HG02885 (cell line): ENCODE data around the gene RTP2.
"Not testable (repeated sequence)": the region's sequence is repeated elsewhere in the genome, so short reads cannot be mapped to it uniquely, and the experiment has no call there.

Source experiments
- ATAC-seq: cut with Tn5 transposase; IDR thresholded peaks from one replicate; pipeline ENCODE4 v1.9.1; 2021; ENCODE audit warnings: mild to moderate bottlenecking; ENCODE audit not compliant: unreplicated experiment, poor library complexity

Gene RTP2

GRCh38 chr3:187717572-187717971, 15.2 kb upstream of the RTP2 start:
- ATAC-seq, result no peak

GRCh38 chr3:187714404-187714979, 12.1 kb upstream of the RTP2 start:
- ATAC-seq, result peak; percentile 91

- ATAC-seq, result no peak
Observed at GRCh38 chr3:187713504-187713903, 11.1 kb upstream of the RTP2 start.

GRCh38 chr3:187709155-187709554, 6.8 kb upstream of the RTP2 start:
- no peak for ATAC-seq

- no peak for ATAC-seq
Observed at GRCh38 chr3:187708696-187709095, 6.3 kb upstream of the RTP2 start.

GRCh38 chr3:187706971-187707370, 4.6 kb upstream of the RTP2 start:
- ATAC-seq, result no peak

- no peak for ATAC-seq
Observed at GRCh38 chr3:187705164-187705563, 2.8 kb upstream of the RTP2 start.

GRCh38 chr3:187700249-187700648, 2.1 kb downstream of the RTP2 start:
- ATAC-seq, result no peak

GRCh38 chr3:187698499-187699399, 3.6 kb downstream of the RTP2 start:
- ATAC-seq, result no peak

GRCh38 chr3:187696021-187696420, 6.3 kb downstream of the RTP2 start:
- no peak for ATAC-seq

- ATAC-seq, result no peak
Observed at GRCh38 chr3:187695449-187695848, 6.9 kb downstream of the RTP2 start.

- no peak for ATAC-seq
Observed at GRCh38 chr3:187694801-187695200, 7.6 kb downstream of the RTP2 start.

- no peak for ATAC-seq
Observed at GRCh38 chr3:187693431-187693830, 8.9 kb downstream of the RTP2 start.

GRCh38 chr3:187689984-187690383, 12.4 kb downstream of the RTP2 start:
- ATAC-seq, result no peak

- ATAC-seq, result no peak
Observed at GRCh38 chr3:187686621-187687273, 15.6 kb downstream of the RTP2 start.

GRCh38 chr3:187685948-187686347, 16.4 kb downstream of the RTP2 start:
- no peak for ATAC-seq

GRCh38 chr3:187684880-187685279, 17.5 kb downstream of the RTP2 start:
- ATAC-seq, result no peak

- ATAC-seq, result no peak
Observed at GRCh38 chr3:187684444-187684843, 17.9 kb downstream of the RTP2 start.

- not testable (repeated sequence) for ATAC-seq
Observed at GRCh38 chr3:187681756-187682155, 20.6 kb downstream of the RTP2 start.

GRCh38 chr3:187679638-187680396, 22.5 kb downstream of the RTP2 start:
- ATAC-seq, result peak; percentile 75
